GM21528 (cell line): ENCODE results near the gene ZNF816.
"Not testable (repeated sequence)": the region's sequence is repeated elsewhere in the genome, so short reads cannot be mapped to it uniquely, and the experiment has no call there.

Experiments used
- ATAC-seq: cut with Tn5 transposase; IDR thresholded peaks from one replicate; pipeline ENCODE4 v1.9.1; 2021; ENCODE audit warnings: mild to moderate bottlenecking, moderate library complexity; ENCODE audit not compliant: unreplicated experiment, low FRiP score

The ZNF816 gene

GRCh38 chr19:52962394-52963246 lies at the start of gene ZNF816:
Gene ZNF816, minus strand, starts transcription at chr19:52962881. Its CDS starts 6,792 bp downstream, at chr19:52956089.
- ATAC-seq, result peak; percentile 96

GRCh38 chr19:53012006-53012405 lies 49.3 kb upstream of the ZNF816 start:
- no peak for ATAC-seq

- ATAC-seq, result no peak
Measured at GRCh38 chr19:53010494-53010893, 47.8 kb upstream of the ZNF816 start.

DNA sequence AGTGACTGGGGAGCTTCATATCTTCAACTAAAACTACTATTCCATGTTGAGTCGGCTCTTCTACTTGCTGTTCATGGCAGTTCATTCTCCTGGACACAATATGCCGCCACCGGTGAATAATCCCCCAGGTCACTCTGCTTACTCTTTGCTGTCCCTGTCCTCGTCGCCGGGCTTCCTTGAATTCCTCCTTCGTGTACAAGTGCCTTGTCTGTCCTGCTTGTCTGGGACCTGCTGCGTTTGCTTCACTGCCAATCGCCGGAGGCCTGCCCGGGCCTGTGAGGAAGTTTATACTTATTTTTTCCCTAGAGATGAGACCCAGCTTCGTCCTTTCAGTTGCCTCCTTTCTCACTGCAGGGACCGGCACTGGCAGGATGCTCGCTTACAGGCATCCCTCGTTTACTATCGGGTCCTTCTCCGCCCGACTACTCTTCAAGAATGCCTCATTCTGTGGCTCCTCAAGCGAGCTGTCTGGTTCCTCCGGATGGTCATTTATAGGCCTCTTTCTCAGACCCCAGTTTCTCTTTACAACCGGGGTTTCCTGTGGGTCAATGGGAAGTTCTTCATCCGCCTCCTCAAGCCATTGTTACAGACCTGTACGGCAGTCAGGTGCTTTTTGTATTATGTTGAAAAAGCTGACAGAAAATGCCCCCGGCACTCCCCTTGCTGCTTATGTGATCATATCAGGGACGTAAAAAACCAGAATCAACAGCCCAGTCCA lies 45.5 kb upstream of the ZNF816 start:
- ATAC-seq, result no peak

DNA sequence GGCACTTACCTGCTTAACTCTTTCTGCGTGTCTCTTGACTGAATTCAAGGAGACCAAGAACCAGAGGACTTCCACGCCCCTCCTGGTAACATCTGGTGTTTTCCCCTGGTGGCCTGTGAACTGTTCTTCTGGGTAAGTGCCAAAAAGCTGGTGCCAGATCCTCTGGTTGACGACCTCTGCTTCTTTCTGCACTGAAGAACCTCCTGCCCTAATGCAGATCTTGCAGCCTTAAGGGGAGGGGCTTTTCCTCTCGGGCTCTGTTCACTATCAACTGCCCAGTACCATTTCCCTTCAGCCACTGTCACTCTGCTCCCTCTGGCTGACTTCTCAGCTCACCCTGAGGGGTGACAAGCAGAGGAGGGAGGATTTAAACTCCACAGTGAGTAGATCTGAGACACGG lies 44.9 kb upstream of the ZNF816 start:
- ATAC-seq, result no peak

GRCh38 chr19:53007200-53007599 lies 44.5 kb upstream of the ZNF816 start:
- no peak for ATAC-seq

GRCh38 chr19:53004242-53004641 lies 41.6 kb upstream of the ZNF816 start:
- no peak for ATAC-seq

GRCh38 chr19:53002479-53002878 lies 39.8 kb upstream of the ZNF816 start:
- ATAC-seq, result no peak

DNA sequence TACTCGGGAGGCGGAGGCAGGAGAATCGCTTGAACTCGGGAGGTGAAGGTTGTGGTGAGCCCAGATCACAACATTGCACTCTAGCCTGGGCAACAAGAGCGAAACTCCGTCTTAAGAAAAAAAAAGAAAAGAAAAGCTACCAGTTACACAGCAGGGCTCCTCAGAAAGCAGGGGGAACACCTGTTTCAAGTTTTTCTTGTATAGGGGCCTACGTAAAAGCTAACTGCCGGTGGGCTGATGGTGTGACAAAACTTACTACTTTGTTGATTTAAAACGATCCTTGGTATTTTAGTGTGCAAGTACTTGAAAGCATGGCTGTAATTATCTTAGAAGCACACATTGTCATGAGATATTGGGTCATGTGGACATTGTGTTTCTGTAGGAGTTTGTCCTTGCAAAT lies 35.3 kb upstream of the ZNF816 start:
- no peak for ATAC-seq

GRCh38 chr19:52995711-52996110 lies 33.0 kb upstream of the ZNF816 start:
- ATAC-seq, result no peak

DNA sequence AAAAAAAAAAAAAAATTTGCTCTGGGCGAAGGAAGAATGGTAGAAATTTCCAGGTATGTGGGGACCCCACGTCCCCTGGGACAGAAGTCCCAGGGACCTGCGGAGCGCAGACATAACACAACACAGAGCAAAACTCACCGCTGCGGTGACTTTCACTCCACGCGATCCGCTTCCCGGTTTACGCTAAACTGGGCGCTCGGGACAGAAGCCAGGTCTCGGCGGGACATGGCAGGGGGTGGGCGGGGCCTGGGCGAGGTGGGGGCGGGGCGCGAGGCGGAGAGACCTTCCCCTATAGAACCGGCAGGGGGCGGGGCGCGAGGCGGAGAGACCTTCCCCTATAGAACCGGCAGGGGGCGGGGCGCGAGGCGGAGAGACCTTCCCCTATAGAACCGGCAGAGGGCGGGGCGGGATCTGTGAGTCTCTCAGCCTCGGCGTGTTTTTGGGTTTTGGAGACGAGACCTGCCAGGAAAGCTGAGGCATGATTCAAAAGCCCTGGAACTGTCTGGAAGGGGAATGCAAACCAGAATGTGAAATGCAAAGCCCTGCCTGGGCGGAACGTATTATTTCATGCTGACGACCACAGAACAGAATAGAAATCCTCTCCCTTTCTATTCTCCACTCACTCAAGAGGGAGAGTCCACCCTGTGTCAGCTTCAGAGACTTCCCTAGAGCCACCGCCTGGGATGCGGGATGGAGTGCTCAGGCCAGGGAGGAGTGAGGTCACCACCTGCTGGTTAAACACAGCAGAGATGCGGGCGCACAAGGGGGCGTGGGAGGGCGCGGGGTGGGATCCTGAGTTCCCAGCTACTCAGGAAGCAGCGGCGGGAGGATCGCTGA lies 30.9 kb upstream of the ZNF816 start:
- no peak for ATAC-seq

DNA sequence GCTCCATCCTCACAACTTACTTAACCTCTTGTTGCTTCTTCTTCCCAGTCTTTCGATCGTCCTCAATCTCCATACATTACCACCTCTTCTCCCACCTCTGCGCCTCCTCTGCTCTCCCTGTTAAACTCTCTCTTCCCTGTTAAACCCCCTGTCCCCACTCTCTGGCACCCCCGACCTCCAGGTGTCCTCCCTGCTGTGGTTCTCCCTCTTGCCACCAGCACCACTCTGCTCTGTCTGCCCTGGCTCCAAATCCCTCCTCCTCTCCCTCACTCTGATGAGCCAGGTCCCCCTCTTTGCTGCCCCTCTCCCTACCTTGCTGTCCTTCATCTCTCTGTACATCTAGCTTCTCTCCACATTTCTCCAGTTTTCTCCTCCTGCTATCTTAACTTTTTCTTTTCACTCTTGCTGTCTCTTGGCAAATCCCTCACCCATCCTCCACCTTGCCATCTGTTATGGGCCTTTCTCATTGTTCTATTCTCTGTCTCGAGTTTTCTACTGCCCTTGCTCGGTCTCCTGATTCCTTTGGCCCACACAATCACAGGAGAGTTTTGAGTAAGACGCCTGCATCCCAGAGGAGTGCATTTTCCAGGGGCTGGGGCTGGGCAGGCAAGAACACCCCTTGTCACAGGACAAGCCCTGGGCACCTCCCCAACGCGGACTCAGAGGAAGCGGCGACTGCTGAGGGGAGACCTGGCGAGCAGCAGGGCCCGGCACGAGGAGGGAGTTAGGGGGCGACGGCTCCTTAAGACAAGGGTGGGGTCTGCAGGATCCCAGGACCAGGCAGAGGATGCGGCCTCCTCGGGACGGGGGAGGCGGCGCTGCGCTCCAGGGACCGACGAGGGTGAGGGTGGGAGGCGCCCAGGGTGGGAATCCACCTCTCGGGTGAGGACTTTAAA lies 29.7 kb upstream of the ZNF816 start:
- no peak for ATAC-seq

DNA sequence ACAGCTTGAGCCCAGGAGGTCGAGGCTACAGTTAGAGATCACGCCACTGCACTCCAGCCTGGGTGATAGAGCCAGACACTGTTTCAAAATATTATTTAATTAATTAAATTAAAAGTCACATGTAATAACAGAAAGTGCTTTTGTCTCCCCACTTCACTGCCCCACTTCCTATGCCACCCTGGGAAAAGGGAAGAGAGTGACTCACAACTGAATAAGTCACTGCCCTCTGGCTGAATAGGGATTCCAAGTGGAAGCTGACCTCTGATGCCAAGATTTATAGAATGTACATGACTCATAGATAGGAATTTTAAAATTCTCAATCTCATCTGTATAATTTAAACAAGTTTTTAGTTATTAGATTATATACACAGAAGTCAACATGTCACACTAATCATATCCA lies 28.8 kb upstream of the ZNF816 start:
- no peak for ATAC-seq

DNA sequence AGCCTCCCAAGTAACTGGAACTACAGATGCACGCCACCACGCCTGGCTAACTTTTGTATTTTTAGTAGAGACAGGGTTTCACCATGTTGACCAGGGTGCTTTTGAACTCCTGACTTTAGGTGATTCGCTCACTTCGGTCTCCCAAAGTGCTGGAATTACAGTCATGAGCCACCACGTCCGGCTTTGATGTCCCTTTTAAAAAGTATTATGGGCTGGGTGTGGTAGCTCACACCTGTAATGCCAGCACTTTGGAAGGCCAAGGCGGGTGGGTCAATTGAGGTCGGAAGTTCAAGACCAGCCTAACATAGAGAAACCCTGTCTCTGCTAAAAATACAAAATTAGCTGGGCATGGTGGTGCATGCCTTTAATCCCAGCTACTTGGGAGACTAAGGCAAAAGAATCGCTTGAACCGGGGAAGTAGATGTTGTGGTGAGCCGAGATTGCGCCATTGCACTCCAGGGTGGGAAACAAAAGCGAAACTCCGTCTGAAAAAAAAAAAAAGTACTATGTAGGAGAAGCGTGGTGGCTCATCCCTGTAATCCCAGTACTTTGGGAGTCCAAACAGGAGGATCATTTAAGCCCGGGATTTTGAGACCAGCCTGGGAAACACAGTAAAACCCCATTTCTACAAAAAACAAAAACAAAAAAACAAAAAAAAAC lies 28.2 kb upstream of the ZNF816 start:
- ATAC-seq, result no peak

- no peak for ATAC-seq
Measured at GRCh38 chr19:52988506-52988905, 25.8 kb upstream of the ZNF816 start.

DNA sequence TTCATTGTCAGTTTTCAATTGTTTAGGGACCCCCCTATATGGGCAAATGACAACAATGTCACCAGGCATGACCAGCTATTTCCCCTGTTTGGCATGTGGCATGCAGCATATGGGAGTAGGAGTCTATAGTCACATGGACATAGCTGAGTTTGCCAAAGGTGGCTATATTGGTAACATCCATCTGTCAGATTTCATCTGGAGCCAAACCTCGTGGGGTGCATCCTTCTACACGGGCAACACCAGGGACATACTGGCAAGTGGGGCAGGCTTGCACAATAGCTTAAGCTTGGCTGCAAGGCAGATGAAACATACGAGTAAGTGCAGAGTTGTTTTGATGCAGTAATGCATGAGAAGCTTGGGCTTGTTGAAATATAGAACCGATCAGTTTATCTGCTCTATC lies 24.5 kb upstream of the ZNF816 start:
- ATAC-seq, result no peak

DNA sequence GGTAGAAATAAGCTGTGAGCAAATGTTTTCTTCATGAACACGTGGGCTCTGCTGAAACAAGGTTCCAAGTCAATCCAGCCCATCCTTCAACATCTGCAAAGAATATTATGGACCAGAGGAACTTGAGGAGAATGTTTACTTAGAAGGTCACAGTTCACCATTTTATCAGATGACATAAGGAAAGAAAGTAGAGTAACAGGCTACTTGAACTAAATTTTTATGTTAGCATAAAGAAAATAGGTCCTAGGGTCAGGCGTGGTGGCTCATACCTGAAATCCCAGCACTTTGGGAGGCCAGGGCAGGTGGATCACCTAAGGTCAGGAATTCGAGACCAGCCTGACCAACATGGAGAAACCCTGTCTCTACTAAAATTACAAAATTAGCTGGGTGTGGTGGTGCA lies 20.5 kb upstream of the ZNF816 start:
- ATAC-seq, result not testable (repeated sequence)

DNA sequence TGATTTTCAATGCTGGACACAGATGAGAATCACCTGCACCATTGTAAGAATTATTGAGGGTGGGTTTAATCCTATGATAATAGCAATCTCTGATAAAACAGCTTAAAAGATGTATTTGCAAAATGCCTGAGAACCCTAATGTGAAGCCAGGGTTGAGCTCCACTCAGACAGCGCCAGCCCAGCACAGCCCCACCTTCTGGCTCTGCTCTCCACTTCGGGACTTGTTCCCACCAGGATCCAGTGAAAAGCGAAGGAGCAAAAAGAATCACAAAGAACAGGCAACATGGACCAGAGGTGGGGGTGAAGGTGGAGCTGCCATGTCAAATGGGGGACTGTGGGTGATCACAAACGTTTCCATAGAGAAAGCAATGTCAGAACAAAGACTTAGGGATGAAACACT lies 18.6 kb upstream of the ZNF816 start:
- ATAC-seq, result no peak

DNA sequence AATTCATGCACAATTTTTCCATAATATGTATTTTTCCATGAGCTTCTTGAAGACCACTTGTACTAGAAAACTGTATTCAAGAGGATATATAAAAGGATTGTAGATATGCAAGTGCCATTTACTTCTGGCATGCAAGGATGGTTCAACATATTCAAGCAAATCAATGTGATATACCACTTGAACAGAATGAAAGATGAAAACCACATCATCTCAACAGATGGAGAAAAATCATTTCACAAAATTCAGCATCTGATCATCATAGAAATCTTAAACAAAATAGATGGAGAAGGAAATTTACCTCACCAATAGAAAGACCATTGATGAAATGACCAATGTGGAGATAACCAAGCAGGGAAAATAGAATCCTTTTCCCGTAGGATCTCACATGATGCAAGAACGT lies 5.1 kb upstream of the ZNF816 start:
- no peak for ATAC-seq

GRCh38 chr19:52963247-52963618 lies 552 bp upstream of the ZNF816 start:
- peak; percentile 22 for ATAC-seq
